ENCODE data around the gene SLC9A3.
"Not testable (repeated sequence)": the region's sequence is repeated elsewhere in the genome, so short reads cannot be mapped to it uniquely, and the experiment has no call there.

SLC9A3 gene

GRCh38 chr5:524234-524972 is at the start of gene SLC9A3:
TSS of gene SLC9A3 (minus strand) at chr5:524449.
- DNase-seq = no peak

GRCh38 chr5:573976-574375 is 49.7 kb upstream of the SLC9A3 start:
- no peak for DNase-seq

GRCh38 chr5:573206-573605 is 49.0 kb upstream of the SLC9A3 start:
- no peak for DNase-seq

GRCh38 chr5:572398-573019 is 48.3 kb upstream of the SLC9A3 start:
- no peak for DNase-seq

GRCh38 chr5:571791-572190 is 47.5 kb upstream of the SLC9A3 start:
- no peak for DNase-seq

- DNase-seq = no peak
Observed at GRCh38 chr5:570886-571285, 46.6 kb upstream of the SLC9A3 start.

- no peak for DNase-seq
Observed at GRCh38 chr5:570446-570845, 46.2 kb upstream of the SLC9A3 start.

GRCh38 chr5:569868-570361 is 45.7 kb upstream of the SLC9A3 start:
- DNase-seq = no peak

- no peak for DNase-seq
Observed at GRCh38 chr5:569358-569867, 45.2 kb upstream of the SLC9A3 start.

- DNase-seq = no peak
Observed at GRCh38 chr5:568809-569208, 44.6 kb upstream of the SLC9A3 start.

GRCh38 chr5:568061-568781 is 44.0 kb upstream of the SLC9A3 start:
- no peak for DNase-seq

GRCh38 chr5:567664-568060 is 43.4 kb upstream of the SLC9A3 start:
- no peak for DNase-seq

- no peak for DNase-seq
Observed at GRCh38 chr5:566636-567309, 42.5 kb upstream of the SLC9A3 start.

GRCh38 chr5:565782-566440 is 41.7 kb upstream of the SLC9A3 start:
- no peak for DNase-seq

- no peak for DNase-seq
Observed at GRCh38 chr5:561408-561807, 37.2 kb upstream of the SLC9A3 start.

- no peak for DNase-seq
Observed at GRCh38 chr5:560792-561166, 36.5 kb upstream of the SLC9A3 start.

- no peak for DNase-seq
Observed at GRCh38 chr5:558871-559503, 34.7 kb upstream of the SLC9A3 start.

GRCh38 chr5:558326-558725 is 34.1 kb upstream of the SLC9A3 start:
- no peak for DNase-seq

GRCh38 chr5:557917-558316 is 33.7 kb upstream of the SLC9A3 start:
- DNase-seq = not testable (repeated sequence)

GRCh38 chr5:556909-557441 is 32.7 kb upstream of the SLC9A3 start:
- no peak for DNase-seq

GRCh38 chr5:555058-555623 is 30.9 kb upstream of the SLC9A3 start:
- no peak for DNase-seq

Measured in GDM1 (cell line).